Measurements from ENCODE around the gene CAMSAP1.

CAMSAP1 gene

DNA sequence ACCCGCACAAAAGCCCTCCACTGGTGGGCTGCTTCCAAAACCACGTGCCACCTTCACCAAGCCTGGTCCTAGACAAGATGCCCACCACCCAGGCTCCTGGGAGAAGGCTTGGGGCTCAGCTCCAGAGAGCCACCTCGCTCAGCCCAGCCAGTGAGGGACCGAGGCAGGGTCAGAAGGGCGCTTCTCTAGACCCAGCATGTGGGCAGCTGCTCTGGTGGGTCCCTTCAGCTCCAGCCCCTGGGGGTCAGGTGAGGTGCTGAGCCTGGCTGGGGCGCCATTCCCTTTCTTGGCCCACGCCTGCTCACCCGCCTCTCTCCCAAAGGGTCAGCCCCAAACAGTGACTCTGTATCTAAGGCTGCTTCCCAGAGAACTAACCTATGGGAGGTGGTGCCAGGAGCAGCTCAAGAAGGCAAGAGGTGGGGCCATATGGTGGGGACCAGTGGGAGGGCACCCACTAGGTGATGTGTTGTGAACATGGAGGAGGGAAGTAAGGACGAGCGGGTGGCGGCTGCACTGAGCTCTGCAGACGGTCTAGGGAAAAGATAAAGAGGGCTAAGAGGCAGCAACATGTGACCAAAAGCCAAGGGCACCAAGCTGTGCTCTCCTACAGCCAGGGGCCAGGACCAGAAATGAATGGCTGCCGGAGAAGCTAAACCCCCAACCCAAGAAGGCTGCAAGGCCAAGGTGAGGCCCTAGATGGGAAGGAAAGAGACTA, 79.3 kb downstream of the CAMSAP1 start:
- DNase-seq = no peak

GRCh38 chr9:135827301-135827700, 80.0 kb downstream of the CAMSAP1 start:
- DNase-seq = no peak

DNA sequence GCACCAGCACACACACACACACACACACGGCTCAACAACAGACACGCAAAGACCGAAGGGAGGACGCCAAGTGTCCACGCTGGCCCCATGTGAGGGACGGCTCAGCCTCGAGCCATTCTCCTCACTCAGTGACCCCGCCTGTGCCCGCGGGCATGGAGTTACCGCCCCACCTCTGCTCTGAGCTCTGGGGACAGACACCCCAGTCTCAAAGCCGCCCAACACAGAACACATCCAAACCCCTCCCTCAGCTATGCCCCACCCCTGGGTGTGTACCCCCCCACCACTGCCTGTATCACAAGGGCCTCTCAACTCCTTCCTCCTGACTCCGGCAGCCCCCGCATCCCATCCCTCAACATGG, 81.2 kb downstream of the CAMSAP1 start:
- DNase-seq = no peak

- no peak for DNase-seq
Observed at GRCh38 chr9:135825435-135826187, 81.7 kb downstream of the CAMSAP1 start.

DNA sequence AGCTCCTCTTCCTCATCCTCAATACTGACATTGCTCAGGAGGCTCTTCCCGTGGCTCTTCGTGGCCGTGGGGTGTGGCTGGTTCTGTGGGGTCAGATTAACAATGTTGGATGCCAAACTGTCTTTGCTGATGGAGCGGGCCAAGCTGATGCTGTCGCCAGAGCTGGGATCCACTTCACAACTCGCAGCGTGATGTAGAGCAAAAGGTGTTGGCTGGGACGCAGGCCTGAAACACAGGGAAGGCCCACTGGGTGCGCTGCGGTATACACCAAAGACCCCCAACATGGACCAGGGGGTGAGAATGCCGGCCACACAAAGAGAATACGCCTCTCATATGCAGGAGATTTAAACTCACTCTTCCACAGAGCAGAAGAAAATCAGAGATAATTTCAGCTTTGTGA, 84.3 kb downstream of the CAMSAP1 start:
- no peak for DNase-seq

GRCh38 chr9:135822374-135822755, 85.0 kb downstream of the CAMSAP1 start:
- no peak for DNase-seq

GRCh38 chr9:135821733-135822373, 85.5 kb downstream of the CAMSAP1 start:
- no peak for DNase-seq

GRCh38 chr9:135821116-135821515, 86.2 kb downstream of the CAMSAP1 start:
- DNase-seq = no peak

DNA sequence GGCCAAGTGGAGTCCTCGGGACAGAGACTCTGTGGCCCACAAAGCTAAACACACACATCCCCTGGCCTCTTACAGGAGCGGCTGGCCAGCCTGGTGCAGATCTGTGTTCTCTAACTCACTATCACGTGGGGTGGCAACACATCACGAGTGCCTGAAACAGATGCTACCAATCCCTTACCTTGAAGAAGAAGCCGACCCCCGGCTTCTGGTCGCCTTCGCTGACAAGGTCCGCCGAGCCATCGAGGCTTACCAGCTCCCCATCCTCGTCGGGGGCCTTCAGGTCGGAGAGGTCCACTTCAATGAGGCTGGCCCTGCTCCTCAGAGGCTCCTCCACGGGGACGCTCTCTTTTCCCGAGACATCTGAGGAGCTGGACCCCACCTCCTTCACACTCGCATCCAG, 86.7 kb downstream of the CAMSAP1 start:
- no peak for DNase-seq

- DNase-seq = no peak
Observed at GRCh38 chr9:135819905-135820304, 87.4 kb downstream of the CAMSAP1 start.

DNA sequence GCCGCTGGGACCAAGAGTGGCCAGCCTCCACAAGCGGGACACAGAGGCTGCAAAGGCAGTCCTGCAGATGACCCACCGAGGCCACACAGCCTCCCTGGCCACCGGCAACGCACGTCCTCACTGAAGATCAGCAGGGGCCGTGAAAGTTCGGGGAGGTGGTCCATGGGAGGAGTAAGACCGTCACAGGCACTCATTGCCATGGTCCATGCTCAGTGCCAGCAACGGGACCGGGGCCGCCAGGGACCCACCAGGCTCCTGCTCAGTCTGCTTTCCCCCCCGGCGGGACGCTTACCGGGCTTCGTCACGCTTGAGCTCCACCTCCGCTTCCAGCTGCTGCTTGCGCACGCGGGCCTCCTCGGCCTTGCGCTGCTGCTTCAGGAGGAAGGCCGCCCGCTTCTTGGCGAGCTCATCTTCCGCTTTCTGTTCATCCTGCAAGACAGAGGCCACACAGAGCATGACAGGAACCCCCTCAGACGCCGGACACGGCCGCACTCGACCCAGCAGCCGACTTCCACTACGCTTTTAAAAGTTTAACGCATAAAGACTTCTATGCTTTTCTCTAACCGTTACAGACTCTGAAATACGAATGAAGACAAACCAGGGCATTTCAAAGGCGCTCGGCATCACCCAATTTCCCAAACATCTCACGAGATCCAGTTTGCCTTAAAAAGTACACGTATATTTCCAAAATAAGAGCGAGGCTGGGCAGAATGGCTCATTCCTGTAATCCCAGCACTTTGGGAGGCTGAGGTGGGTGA, 88.4 kb downstream of the CAMSAP1 start:
- DNase-seq = no peak

DNA sequence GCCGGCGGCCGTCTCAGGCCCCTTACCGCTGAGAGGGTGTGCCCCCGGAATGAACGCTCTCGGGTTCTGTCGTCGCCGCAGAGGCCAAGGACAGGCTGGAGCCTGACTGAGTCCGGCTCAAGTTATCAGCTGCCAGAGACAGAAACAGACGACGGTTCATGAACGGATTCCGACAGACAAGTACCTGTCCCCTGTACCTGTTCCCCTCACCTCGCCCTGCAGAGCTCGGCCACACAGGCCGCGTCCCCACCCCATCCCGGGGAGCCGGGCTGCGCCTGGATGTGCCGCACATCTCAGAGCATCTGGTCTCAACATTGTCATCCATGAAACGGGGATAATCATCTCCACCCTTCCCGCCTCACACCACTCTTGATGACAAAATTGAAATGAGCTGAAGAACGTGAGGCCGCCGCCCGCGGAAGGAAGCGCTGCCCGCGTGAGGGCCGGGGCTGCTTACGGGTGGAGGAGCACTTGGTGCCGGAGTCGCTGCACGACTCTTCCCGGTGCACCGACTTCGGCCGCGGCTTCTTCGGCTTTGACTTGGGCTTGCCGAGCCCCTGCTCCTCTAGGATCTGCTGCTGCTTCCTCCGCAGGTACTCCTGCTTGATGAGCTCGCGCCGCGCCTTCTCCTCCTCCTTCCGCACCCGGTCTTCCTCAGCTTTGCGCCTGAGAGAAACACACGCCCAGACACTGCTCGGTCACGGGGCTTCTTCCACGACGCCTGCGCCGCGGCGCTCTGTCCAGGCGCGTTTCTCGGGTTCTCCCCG, 89.2 kb downstream of the CAMSAP1 start:
- DNase-seq = no peak

DNA sequence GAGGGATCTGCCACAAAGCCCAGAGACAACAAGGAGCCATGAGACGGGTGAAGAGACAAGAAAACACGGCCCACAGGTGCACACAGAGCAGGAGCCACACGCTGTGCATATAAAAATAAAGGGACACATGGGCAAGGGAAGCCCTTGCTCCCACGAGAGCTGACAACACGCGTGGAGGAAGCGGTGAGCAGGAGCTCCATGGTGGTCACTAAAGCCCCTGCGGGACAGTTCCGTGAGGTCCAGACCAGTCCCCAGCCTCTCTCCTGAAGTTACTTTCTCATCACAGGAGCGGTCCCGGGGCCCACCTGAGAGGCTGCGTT, 90.7 kb downstream of the CAMSAP1 start:
- no peak for DNase-seq

- no peak for DNase-seq
Observed at GRCh38 chr9:135815830-135816650, 91.3 kb downstream of the CAMSAP1 start.

GRCh38 chr9:135815413-135815812, 91.9 kb downstream of the CAMSAP1 start:
- DNase-seq = no peak

DNA sequence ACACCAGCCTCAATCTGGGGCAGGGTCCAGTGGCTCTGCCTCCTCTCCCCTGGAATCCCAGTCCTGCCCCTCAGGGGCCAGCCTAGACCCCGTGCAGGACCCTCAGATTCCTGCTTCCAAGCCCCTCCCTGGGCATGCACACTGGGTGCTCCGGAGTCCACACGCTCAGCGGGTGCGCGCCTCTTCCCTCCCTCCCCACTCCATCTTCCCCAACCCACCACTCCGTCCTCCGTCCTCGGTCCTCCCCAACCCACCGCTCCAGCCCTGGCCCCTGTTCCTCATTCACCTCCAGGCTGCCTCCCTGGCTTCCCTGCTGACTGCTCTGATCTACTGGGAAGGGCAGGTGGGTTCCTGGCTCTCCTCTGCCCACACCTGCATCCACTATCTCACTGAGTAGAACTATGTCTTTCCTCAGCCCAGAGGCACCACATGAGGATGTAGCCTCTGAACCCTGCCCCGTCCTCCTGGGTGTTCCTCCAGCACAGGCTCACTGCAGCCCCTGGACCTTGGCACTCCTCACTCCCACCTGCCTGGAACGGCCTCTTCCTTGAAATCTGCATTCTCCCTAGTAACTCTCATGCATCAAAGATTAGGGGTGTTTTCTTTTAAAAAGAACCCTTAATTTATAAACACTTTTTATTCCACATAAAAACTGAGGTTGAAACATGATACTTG, 92.8 kb downstream of the CAMSAP1 start:
- no peak for DNase-seq

DNA sequence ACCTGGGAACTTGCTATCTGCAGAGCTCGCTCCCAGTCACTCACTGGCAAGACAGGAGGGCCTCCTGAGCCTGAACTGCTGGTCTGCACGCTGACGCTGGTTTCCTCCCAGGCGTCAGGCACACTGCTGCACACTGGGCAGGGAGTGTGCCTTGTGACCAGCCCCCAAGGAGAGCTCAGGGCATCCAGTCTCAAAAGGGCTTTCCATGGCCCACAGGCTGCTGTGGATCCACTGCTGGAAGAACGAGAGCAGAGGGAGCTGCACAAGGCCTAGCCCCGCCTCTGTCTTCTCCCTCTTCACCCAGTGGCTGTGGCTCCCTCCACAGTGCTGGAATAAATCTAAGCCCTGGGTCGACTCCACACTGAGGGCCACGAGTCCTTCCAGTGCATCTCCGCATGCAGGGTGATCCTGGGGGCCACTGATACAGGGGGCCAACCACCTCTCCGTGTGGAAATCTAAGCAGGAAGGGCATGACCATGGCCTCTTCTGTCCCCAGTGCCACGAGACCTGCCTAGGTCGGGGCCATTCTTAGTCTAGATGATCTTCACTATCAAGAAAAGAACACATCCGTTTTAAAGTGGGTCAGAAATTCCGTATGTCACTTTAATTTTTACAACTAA, 93.6 kb downstream of the CAMSAP1 start:
- no peak for DNase-seq

GRCh38 chr9:135812961-135813360, 94.4 kb downstream of the CAMSAP1 start:
- DNase-seq = no peak

- no peak for DNase-seq
Observed at GRCh38 chr9:135811801-135812200, 95.5 kb downstream of the CAMSAP1 start.

DNA sequence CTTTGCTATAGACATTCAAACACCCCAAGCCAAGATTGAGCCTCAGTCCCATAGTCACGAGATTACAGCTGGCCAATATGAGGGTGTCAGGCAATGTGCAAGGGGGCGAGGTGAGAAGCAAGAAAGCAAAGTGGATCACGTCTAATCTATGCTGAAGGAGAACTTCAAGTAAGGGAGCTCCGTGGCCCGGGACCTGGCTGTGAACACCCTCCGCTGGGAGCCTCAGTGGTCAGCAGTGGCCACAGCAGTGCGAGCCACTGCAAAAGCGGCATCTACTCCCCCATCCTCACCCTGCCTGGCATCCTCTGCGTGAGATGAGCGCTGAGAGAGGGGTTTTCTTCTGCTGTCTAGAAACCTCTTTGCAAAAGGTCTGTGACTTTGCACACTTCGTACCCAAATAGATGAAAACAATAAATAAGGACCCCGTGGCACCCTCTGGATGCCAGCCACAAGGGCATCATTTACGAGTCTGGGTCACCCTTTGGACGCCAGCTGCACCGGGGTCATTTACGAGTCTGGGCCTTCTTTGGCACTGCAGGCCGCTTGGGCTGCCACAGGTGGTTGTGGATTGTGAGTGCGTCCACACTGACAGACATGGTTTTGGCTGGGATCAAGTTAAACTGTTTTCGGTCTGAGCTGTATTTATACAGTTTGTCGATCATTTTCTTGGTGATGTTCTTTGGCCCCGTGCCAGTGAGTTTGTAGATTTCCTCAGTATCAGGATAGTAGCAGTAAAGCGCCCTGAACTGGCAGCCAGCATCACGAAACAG, 96.4 kb downstream of the CAMSAP1 start:
- DNase-seq = no peak

Measured in SW 1271 (cell line).